Measurements from ENCODE around the gene TSPOAP1.

GRCh38 chr17:58318627-58319172 is 9.9 kb downstream of the TSPOAP1 start:
- TF ChIP-seq, protein P1, sequence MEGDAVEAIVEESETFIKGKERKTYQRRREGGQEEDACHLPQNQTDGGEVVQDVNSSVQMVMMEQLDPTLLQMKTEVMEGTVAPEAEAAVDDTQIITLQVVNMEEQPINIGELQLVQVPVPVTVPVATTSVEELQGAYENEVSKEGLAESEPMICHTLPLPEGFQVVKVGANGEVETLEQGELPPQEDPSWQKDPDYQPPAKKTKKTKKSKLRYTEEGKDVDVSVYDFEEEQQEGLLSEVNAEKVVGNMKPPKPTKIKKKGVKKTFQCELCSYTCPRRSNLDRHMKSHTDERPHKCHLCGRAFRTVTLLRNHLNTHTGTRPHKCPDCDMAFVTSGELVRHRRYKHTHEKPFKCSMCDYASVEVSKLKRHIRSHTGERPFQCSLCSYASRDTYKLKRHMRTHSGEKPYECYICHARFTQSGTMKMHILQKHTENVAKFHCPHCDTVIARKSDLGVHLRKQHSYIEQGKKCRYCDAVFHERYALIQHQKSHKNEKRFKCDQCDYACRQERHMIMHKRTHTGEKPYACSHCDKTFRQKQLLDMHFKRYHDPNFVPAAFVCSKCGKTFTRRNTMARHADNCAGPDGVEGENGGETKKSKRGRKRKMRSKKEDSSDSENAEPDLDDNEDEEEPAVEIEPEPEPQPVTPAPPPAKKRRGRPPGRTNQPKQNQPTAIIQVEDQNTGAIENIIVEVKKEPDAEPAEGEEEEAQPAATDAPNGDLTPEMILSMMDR (IDR thresholded peaks at IDR 0.05): no peak
- TF ChIP-seq POLR2A (IDR thresholded peaks at IDR 0.05): no peak
- no peak for TF ChIP-seq POLR2AphosphoS5 (IDR thresholded peaks at IDR 0.05; ENCODE audit: insufficient read depth in 1 of 2, low read depth in 1 of 2)
